ENCODE data around the gene DCXR. TPM values are rescaled to one million over a fixed set of nuclear protein-coding genes. Genes with fewer than 3 reads are reported as not detected.
A peak's percentile ranks its signal among the peaks of the same experiment; 100 is the strongest.

DCXR gene
- total and polyA plus RNA-seq, 2 of the 13 experiments (the other 11 are each of a cell fraction or from before 2014, with no cell fraction given) = 287 to 311 TPM

DNA sequence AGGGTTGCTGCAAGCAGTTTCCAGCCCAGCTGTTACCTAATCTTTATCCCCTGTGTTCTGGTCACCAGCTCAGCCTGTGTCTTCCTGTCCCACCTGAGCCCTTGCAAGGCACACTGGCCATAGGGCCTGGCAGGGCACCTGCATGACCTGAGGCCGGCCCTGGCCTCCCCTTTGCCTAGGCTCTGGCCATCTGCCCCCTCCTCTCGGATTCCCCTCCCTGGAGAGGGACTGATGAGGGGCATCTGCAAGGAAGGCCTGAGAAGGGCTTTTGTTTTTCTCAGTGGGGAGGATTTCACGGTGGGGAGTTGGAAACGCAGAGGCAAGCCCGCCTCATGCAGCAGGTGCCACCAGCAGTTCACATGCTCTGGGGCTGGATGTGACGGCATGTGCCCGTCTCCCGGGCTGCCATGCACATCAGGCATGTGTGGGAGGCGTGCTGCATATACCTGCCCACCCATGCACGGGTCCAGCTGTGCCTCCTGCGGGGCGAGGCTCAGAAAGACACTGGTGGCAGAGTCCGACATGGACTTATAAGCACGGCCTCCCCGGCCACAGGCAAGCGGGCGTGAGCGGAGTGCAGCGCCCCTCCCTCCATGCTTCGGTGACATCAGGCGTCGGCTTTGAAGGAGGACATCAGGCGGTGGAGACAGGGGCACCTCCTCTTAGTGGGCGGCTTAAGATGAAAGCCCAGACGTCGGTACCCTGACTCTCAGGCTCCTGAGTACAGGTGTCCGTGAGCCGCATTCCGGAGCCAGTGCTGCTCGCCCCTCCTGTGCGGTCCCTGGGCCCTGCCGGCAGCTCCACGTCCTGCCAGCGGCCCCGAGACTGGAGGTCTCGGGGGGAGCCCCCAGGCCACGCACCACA, 43.5 kb downstream of the DCXR start (continued):
- TF ChIP-seq, protein P1, sequence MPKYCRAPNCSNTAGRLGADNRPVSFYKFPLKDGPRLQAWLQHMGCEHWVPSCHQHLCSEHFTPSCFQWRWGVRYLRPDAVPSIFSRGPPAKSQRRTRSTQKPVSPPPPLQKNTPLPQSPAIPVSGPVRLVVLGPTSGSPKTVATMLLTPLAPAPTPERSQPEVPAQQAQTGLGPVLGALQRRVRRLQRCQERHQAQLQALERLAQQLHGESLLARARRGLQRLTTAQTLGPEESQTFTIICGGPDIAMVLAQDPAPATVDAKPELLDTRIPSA (CRISPR knock-in tag; IDR thresholded peaks at IDR 0.05; ENCODE audit: borderline replicate concordance) = no peak
- TF ChIP-seq TCF12 (IDR thresholded peaks at IDR 0.05) (no peak), TCF12 (CRISPR knock-in tag; IDR thresholded peaks at IDR 0.05) (no peak), ZNF143 (CRISPR knock-in tag; IDR thresholded peaks at IDR 0.05) (peak; percentile 37; the same call in 1 of the 2 replicates), KDM2A (CRISPR knock-in tag; IDR thresholded peaks at IDR 0.05; ENCODE audit: borderline replicate concordance, low read depth) (peak; percentile 33; the same call in 1 of the 2 replicates), TP53 (CRISPR knock-in tag; conservative IDR thresholded peaks at IDR 0.05) (0 out of 2 replicates have a peak, but pooled peaks have one; percentile 28), DMAP1 (CRISPR knock-in tag; IDR thresholded peaks at IDR 0.05) (no peak; the same call in 1 of the 2 replicates), ZNF772 (CRISPR knock-in tag; IDR thresholded peaks at IDR 0.05) (peak; percentile 45; the same call in 1 of the 2 replicates), ZNF678 (CRISPR knock-in tag; IDR thresholded peaks at IDR 0.05) (0 out of 2 replicates have a peak, but pooled peaks have one; percentile 72), MED1 (CRISPR knock-in tag; IDR thresholded peaks at IDR 0.05) (peak; percentile 69; the same call in 1 of the 2 replicates), GTF3A (CRISPR knock-in tag; conservative IDR thresholded peaks at IDR 0.05) (peak; percentile 89), SNAI1 (CRISPR knock-in tag; IDR thresholded peaks at IDR 0.05; ENCODE audit: borderline replicate concordance) (0 out of 2 replicates have a peak, but pooled peaks have one; percentile 6), GMEB2 (CRISPR knock-in tag; IDR thresholded peaks at IDR 0.05; ENCODE audit: low read depth) (no peak; the same call in 1 of the 2 replicates), KLF16 (CRISPR knock-in tag; IDR thresholded peaks at IDR 0.05) (peak in 1 of 2 experiments; percentile 13; a peak in 1 of 4 replicates), EEA1 (CRISPR knock-in tag; IDR thresholded peaks at IDR 0.05; ENCODE audit: borderline replicate concordance) (peak; percentile 58; the same call in 1 of the 2 replicates), ZNF605 (CRISPR knock-in tag; IDR thresholded peaks at IDR 0.05) (peak; percentile 75), POLR2A (IDR thresholded peaks at IDR 0.05; ENCODE audit: insufficient read depth in 1 of 2, low read depth in 2 of 2, low read length in 2 of 2) (peak in 1 of 2 experiments; percentile 62; a peak in 1 of 4 replicates), ZBTB21 (CRISPR knock-in tag; IDR thresholded peaks at IDR 0.05) (peak; percentile 69), POLR2G (IDR thresholded peaks at IDR 0.05; ENCODE audit: low read depth, low read length) (peak; percentile 87), HNRNPLL (IDR thresholded peaks at IDR 0.05; ENCODE audit: low read depth, low read length, poor library complexity, severe bottlenecking) (peak; percentile 64), ZNF354B (CRISPR knock-in tag; IDR thresholded peaks at IDR 0.05) (peak; percentile 28)
- TF ChIP-seq, protein P2, sequence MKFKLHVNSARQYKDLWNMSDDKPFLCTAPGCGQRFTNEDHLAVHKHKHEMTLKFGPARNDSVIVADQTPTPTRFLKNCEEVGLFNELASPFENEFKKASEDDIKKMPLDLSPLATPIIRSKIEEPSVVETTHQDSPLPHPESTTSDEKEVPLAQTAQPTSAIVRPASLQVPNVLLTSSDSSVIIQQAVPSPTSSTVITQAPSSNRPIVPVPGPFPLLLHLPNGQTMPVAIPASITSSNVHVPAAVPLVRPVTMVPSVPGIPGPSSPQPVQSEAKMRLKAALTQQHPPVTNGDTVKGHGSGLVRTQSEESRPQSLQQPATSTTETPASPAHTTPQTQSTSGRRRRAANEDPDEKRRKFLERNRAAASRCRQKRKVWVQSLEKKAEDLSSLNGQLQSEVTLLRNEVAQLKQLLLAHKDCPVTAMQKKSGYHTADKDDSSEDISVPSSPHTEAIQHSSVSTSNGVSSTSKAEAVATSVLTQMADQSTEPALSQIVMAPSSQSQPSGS (CRISPR knock-in tag; IDR thresholded peaks at IDR 0.05) = peak; percentile 47; the same call in 1 of the 2 replicates
- TF ChIP-seq, protein P3, sequence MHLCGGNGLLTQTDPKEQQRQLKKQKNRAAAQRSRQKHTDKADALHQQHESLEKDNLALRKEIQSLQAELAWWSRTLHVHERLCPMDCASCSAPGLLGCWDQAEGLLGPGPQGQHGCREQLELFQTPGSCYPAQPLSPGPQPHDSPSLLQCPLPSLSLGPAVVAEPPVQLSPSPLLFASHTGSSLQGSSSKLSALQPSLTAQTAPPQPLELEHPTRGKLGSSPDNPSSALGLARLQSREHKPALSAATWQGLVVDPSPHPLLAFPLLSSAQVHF (CRISPR knock-in tag; IDR thresholded peaks at IDR 0.05) = peak; percentile 15; the same call in 1 of the 2 replicates
- TF ChIP-seq, protein P4, sequence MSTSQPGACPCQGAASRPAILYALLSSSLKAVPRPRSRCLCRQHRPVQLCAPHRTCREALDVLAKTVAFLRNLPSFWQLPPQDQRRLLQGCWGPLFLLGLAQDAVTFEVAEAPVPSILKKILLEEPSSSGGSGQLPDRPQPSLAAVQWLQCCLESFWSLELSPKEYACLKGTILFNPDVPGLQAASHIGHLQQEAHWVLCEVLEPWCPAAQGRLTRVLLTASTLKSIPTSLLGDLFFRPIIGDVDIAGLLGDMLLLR (CRISPR knock-in tag; IDR thresholded peaks at IDR 0.05) = peak; percentile 56; the same call in 1 of the 2 replicates
